Glomerular endothelial cell (primary cell): ENCODE data around the gene CACNA1C. TPM values are rescaled to one million over a fixed set of nuclear protein-coding genes. Genes with fewer than 3 reads are reported as not detected.

Source experiments
- DNase-seq: peaks from one replicate; pipeline ENCODE4 v3.0.0-alpha.2; 2011; ENCODE audit warnings: low read depth, low spot score; ENCODE audit errors: extremely low read depth
- total RNA-seq: library from RNA; depleted of rRNA; stranded (reverse); fragments of >200 nt; gene quantifications from 2 replicates; pipeline ENCODE4 v1.2.3, GENCODE V29; 2015

The CACNA1C gene
- 0.47 and 5.6 TPM in 2 replicates for total RNA-seq

DNA sequence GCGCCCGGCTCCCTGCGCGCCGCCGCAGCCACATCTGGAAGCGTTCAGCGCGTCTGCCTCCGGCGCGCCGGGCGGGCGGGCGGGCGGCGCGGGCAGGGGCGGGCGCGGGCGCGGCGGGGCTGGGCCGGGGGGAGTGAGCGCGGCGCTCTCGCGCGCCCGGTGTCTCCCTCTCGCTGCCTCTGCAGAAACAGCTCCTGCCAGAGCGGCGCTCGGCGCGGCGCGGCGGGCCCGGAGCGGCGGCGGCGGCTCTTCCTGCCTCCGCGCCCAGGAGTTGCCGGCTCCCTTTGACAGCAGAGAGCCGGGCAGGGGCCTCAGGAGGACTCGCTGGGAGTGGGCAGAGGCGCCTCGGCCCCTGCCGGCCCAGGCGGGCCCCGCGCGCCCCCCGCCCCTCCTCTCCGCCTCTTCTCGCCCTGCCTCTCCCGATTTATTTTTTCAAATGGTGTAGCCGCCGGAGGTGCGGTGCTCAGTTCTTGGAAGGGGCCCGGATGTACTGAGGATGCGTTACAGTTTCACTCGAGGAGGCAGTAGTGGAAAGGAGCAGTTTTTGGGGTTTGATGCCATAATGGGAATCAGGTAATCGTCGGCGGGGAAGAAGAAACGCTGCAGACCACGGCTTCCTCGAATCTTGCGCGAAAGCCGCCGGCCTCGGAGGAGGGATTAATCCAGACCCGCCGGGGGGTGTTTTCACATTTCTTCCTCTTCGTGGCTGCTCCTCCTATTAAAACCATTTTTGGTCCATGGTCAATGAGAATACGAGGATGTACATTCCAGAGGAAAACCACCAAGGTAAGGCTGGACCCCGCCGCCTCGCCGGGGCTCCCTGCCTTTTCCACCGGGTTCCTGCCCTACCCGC is at the start of gene CACNA1C:
CACNA1C (plus strand) TSS at position 162 of the 853 bp plus-strand sequence; CDS start at position 738, 576 bp downstream.
- no peak for DNase-seq

DNA sequence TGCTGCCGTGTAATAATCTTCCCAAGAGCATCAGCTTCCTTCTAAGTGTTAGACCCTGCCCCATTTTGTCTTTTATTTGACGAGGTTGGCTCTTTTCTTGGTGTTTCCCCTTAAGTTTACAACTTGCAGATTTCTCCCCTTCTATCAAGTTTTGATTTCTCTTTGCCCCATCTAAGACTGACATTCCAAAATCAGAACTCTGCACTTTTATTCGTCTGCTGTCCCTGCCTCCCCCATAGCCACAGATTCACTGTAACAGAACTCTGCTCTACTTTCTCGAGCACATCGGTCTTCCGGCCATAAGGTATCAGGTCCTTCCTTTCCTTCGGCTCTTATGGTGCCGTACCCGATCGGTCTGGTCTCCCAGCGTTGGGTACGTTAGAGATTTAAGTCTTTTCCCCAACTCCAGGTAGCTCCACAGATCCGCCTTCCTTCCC is 49.1 kb upstream of the CACNA1C start:
- DNase-seq: no peak

DNA sequence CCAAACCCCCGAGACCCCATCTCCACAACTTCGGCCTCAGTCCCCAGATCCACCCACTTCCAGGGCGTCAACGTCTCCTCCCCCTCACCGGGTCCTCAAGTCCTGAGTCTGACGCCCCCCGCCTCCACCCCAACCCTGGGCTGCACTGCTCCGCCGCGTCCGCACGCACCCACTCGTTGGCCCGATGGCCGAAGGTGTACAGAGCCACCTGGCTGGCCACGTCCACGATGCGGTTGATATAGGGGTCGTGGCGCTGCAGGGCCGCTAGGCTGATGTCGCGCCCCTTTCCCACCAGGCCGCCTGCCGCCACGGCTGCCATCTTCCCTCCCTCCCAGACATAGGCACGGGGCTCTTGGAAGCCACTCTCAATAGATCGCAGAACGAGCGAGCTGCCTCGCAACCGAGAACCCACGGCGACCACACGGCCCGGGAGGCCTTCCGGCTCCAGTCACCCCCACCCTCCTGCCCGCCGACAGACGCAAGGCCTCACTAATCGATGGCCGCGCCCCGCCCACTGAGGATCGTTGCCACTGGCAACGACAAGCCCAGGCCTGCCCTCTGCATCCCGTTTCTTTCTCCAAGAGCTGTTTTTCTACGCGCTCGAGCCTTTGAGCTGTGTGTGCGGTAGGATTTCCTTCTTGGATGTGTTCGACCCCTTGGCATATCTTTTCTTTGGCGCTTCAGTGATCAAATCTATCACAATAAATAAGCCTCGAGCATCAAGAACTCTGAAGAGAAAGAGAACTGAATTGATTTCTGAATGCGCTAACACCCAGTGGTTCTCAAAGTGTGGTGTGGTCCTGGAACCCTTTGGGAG is 48.5 kb upstream of the CACNA1C start, which contains the start of gene DCP1B:
DCP1B (minus strand) TSS at position 345 of the 817 bp plus-strand sequence; CDS start at position 319, 26 bp downstream.
- peak; percentile 60 for DNase-seq

DNA sequence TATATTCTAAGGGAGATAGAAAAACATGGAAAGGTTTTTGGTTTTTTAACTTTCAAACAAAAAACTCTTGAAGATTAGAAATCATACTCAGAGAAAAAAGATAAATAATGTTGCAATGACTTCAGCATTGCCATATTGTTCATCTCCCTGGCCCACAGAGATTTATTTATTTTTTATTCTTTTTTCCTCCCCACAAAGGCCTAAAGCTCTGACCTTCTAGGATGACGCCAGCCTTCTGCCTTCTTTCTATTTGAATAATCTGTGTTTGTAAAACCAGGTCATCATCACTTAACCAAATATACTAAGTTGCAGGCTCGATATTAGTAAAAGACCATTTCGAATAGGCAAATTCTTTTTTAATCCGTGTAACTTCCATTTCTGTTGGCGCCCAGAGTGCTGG is 44.1 kb upstream of the CACNA1C start:
- DNase-seq: no peak

DNA sequence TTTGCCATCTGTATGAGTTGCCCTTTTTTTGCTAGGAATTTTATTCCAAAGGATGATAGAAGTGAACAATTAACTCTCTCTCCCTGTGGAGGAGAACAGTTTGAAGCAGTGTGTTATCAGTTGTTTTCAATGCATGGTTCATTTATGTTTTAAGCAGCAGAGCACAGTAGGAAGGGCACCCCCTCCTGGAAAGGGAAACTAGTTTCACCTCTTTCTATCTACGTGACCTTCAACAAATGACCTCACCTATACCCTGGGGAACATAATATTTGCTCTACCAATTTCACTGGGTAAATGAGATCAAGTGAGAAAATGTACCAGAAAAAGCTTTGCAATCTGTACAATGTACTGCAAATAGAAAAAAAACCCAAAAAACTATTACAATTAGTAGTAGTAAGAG is 43.2 kb upstream of the CACNA1C start:
- no peak for DNase-seq

DNA sequence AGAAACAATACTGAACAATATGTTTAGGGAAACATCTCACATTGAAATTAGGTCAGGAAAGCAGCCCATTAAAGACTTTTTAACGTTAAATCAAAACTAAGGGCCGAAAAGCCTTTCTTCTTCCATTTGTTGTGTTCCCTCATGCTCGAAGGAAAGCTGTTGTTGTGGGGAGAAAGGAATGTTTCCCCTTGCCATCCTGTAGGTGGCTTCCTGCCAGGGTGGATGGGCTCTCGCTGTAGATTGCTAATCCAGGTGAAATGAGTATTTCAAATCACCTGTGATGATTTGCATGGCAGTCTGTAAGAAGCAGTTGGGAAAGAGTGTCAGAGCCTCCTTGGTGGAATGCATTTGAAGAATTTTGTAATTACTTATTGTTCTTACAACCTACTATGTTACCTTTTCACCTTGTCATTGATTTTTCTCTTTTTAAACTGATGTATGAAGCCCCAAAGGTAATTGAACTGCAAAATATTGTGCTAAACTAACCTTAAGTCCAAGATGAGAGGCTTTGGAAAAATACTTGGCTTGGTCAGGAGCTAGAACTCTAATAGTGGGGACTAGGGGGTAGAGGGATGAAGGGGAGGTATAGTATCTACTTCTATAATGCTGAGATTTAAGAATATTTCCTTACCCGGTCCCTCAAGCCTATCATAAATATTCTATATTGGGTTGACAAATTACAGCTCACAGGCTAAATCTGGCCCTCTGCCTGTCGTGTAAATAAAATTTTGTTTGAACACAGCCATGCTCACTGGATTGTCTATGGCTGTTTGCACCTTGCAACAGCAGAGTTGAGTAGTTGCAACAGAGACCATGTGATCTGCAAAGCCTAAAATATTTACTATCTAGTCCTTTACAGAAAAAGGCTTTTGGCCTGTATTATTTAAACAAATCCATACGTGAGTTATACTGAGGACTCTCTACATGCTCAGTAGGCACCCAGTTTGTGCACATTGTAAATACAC is 40.9 kb upstream of the CACNA1C start:
- DNase-seq: no peak

DNA sequence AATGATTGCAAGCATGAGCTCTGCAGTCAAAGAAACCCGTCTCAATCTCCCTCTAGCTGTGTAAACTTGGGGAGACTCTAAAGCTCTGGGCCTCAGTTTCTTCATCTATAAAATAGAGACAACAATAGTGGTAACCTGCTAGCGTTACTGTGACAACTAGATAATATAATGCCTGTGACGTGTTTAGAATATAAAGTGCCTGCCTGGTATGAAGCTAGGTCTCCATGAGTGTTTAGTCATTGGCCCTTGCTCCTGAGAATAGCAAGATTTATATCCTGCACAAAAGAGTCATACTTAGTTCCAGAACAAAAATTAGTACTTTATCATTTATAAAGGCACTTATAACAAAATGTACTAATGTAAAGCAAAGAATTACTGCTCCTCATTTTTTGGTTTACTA is 39.7 kb upstream of the CACNA1C start:
- DNase-seq: no peak

DNA sequence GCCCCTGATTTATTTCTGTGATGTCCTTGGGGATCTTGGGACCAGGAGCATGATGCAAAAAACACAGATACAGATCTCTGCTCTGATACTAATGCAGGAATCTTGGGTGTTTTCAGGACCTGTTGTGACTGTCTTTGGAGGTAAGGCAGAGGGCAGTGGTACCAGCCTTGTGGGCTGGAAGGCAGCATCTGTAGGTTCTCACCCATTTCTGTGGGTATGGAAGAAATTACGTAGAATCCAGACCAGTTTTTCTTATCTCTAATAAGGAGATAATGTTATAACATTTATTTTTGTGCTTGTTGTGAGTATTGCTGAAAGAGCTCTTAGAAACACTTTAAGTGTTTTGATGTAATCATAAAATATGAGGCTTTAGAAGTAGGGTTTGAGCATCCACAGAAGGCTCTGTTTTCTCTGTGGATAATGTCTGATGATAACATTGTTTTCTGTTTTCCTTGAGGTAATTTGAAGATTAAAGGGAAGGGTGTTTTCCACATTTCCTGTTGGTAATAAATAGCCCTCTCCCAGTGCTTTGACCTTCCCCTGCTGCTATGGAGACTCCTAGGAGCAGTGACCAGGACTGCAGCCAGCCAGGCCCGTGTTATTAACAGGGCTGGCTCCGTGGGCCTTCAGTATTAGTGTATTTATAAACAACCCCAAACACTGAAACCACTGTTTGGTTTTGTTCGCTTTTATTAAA is 39.1 kb upstream of the CACNA1C start:
- DNase-seq: no peak

DNA sequence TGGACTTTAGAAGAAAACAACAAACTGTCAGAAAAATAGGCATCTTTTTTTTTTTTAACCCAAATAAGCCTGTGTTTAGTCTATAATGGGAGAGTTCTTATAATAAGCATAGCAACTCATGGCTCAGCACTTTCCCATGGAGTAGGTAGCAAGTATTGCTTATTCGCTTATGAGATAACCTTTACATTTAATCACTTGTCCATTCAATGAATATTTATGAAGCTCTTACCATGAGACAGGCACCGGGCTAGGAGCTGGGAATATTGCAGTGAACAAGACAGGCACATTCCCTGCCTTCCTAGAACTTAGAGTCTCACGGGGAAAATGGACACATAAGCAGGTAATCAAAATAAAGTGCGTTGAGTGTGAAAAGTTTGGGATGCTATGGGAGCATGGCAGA is 38.6 kb upstream of the CACNA1C start:
- no peak for DNase-seq

DNA sequence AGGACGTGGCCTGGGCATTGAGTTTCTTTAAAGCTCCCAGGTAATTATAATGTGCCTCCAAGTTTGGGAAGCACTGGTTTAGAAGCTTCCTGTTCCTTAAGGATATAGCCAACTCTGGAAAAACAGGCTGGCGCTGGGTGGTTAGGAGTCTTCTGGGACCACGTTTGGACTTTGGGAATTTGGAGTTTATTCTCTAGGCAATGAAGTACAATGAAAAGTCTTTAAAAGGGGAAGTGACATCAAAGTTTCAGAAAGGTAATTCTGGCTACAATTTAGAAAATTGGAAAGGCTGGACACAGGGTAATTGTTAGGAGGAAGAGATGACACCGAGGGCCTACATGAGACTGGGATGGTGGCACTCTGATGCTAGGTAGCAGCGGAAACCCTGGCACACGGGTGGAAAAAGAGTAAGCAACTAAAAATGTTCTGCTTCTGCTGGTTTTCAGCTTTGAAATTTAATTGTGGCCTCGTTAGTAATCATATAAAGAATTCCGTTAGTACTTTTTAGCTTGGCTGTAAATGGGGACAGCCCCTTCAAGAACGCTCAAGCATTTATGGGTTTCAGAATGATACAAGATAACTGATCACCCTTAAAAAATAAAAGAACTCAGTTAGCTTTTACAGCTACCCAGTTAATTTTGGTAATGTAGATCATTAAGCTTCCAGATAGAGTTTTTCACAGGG is 35.8 kb upstream of the CACNA1C start:
- no peak for DNase-seq

DNA sequence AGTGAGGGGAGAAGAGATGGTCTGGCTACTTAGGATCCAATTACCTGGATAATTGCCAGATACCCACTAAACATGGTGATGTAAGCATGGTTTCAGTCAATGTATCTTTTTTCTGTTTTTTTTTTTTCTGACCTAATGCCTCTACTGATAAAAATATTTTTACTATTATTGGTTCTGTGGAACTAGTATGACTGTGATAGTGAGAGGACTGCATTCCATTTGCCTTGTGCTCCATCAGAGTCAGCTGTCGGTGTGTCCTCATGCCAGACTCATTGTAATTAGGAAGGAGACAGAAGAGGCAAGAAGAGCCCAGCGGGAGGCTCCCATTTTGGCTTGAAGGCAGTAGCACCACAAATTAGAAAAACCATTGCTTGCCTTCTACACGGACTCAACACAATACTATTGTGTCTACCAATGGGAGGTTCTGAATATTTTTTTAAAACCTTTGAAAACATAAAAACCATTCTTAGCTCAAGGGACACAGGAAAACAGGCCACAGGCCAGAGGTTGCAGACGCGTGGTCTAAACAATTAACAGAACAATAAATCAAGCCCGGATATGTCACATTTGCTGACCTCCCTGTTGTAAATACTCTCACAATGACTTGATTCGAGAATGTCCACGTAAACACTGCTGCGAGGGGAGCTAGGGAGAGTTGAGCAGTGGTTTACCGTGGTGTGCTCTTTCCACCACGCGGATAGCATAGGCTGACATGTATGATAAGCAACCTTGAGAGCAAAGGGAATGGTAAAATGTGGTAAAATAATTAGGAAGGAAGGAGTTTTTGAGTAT is 35.0 kb upstream of the CACNA1C start:
- DNase-seq: no peak

DNA sequence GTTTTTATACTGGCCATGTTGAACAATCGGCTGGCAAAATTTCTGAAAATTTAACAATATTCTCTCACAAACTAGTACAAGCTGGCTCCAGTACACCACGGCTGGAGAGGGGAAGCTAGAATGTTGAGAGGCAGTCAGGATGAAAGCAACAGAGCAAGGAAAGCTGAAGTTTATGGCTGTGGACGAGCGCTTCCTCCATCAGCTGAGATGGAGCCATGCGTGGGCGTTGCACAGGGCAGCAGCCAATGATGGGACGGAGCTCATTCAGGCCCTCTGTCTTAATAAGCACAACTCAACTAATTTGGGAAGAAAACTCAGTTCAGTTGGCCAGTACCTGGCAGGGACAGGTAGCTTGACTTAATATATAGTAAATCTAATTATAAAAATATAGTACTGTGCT is 34.4 kb upstream of the CACNA1C start:
- DNase-seq: no peak

DNA sequence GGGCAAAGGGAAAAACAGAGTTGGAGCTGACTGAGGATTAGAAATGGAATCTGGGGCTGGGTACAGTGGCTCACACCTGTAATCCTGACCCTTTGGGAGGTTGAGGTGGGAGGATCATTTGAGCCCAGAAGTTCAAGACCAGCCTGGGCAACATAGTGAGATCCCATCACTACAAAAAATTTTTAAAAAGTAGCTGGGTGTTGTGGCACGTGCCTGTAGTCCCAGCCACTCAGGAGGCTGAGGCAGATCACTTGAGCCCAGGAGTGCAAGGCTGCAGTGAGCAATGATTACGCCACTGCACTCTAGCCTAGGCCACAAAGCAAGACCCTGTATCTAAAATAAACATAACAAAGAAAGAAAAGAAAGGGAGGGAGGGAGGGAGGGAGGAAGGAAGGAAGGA is 33.7 kb upstream of the CACNA1C start:
- no peak for DNase-seq

DNA sequence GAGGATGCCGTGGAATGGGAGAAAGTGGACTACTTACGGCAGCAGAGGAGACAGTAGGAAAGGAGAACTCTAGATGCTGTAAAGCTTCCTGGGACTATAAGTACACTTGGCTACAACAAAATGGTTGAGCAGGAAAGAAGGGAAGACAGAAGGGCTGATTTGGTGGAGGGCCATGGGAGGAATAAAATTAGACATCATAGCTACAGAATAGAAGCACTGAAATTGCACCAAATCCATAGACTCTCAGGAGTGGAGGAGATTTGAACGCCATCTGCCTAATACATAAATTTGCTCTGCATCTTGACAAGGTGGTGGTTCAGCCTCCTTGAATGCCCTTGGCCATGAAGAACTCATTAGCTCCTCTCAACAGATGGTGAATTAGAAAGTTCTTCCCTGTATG is 32.3 kb upstream of the CACNA1C start:
- no peak for DNase-seq

DNA sequence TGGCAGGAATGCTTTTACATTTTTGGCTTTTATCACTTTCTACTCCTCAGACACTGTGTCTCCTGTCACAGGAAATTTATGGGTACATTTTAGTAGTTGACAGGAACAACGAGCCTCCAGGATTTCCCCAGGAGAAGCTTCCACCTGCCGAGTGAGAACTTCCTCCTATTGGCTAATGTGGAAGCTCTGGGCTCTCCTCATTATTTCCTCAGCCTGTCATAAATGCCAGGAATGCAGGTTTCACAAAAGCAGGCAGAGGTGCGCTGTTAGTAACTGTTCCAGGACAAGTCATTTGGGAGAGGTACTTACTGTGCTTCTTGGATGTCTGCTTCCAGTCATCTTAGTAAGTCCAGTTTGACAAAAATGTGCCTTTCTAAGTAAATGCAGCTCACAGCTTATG is 29.4 kb upstream of the CACNA1C start:
- DNase-seq: no peak

DNA sequence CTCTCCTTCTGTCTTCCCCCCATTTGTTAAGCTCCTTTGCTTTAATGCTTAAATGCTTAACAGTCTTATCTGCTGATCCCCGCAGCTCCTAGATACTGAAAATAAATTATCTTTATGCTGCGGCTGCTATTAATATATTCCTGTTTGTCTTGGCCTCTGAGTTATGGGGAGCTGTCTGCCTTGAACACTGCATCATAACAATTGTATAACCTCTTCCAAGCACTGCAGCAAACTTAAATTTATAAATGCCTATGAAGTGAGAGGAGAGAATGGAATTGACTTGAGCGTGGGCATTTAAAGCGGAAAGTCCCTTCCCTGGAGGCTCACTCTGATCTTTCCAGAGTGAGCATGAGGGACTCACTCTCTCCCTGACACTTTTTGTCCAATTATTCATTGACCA is 25.4 kb upstream of the CACNA1C start:
- DNase-seq: no peak

DNA sequence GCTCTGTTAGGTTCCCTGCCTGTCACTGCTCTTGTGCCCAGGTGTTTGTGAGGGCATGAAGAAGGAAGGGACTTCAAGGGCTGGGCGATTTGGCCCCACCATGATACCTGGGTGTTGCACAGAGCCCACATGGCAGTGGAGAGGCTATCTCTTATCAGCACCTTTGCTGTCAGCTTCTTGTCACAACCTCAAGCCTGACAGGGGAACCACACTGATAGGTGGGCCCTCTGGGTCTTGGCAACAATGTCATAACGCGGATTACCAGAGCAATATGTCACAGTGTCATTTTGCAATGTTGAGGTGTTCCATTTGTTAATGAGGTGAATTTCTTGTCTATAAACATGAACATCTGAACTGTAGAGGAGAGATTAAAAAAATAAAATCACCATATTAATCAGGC is 22.9 kb upstream of the CACNA1C start:
- DNase-seq: no peak

DNA sequence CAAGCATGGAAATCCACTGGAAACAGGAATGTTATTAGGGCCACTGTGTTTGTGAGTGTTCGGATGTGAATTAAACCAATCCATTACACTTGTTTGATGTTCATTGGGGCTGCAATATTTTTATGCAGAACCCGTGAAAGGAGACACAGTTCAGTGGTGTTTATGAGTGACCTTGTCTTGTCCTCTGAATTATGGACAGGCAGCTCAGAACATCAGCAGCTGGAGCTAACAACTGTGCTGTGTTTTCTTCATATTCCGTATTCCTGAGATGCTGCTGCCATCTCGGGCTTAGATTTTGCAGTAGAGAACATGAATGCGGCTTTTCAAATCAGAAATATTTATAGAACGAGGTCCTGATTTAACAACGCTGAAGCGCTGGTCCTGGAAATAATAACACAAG is 20.3 kb upstream of the CACNA1C start:
- DNase-seq: no peak
